Head of caudate nucleus (tissue), 42 donors: ENCODE measurements around the gene EIF5.

ENCODE experiments used
- DNase-seq, 42 donors: peaks; one replicate each; pipeline versions ENCODE4 v3.0.0 to v3.0.0-alpha.2; 2020 to 2021; ENCODE audit warnings: mixed read lengths in 7 of 42
- intact Hi-C: fragments of 100-400 bp; cut with DNase I; formaldehyde crosslinking; loops from one replicate; pipeline ENCODE4 v1.15.0; 2022

The EIF5 gene

GRCh38 chr14:103385152-103385928 lies 51.3 kb downstream of the EIF5 start, which contains the start of gene MARK3:
MARK3 (plus strand) TSS chr14:103385415; CDS start chr14:103386030, 615 bp downstream.
- intact Hi-C loops = loop anchor here (2.0 kb wide), 1 partner anchor 51 kb away; the partner anchor contains the start of gene EIF5
- peak; percentile 94 to 99 (median 98) for DNase-seq

- DNase-seq = peak in 35 of 42 donors; percentile 12 to 66 (median 37)
- intact Hi-C loops = loop anchor here (2.0 kb wide), 1 partner anchor 51 kb away; the partner anchor contains the start of gene EIF5
Measured at GRCh38 chr14:103385929-103386712, 52.1 kb downstream of the EIF5 start.

GRCh38 chr14:103386713-103387329 lies 52.8 kb downstream of the EIF5 start:
- intact Hi-C loops = no loop called here
- DNase-seq = peak in 1 of 42 donors; percentile 42

GRCh38 chr14:103388664-103389063 lies 54.6 kb downstream of the EIF5 start:
- DNase-seq = no peak
- intact Hi-C loops = no loop called here

DNA sequence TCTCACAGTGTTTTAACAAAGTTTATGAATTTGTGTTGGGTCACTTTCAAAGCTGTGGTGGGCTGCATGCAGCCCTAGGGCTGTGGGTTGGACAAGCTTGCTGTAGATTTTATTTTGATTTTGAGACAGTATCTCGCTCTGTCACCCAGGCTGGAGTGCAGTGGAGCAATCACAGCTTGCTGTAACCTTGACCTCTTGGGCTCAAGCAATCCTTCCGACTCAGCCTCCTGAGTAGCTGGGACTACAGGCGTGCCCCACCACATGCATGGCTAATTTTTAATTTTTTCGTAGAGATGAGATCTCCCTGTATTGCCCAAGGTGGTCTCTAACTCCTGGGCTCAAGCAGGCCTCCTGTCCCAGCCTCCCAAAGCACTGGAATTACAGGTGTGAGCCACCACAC lies 56.6 kb downstream of the EIF5 start:
- no peak for DNase-seq
- intact Hi-C loops = no loop called here

GRCh38 chr14:103391048-103391447 lies 57.0 kb downstream of the EIF5 start:
- intact Hi-C loops = no loop called here
- peak in 15 of 42 donors; percentile 25 to 66 (median 38) for DNase-seq

DNA sequence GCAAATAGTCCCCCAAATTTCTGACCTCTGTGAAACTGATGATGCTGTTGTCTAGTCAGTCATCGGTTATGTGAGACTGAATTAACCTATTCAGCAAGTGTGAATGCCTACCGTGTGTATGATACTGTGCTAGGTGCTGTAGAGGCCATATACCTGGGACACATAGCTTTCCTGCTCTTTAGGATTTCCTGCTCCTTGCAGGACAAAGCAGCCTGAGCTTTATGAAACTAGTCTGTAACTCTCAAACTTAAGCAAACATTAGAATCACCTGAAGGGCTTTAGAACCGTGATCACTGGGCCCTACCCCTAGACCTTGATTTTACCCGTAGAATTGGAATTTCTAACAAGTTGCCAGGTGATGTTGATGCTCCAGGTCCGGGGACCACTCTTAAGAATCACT lies 58.1 kb downstream of the EIF5 start:
- DNase-seq = no peak
- intact Hi-C loops = no loop called here

DNA sequence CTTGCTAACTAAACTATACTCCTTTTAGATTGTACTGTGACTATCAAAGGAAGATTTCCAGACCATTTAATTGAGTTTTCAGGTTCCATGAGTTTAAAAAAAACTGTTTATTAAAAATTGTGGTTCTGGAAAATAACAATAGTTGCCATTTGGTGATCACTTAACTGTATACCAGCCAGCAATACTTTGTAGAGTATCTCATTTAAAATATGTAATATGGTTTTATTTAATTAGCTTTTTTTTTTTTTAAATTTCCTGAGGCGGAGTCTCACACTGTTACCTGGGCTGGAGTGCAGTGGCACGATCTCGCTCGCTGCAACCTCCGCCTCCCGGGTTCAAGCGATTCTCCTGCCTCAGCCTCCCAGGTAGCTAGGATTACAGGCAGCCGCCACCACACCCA lies 58.5 kb downstream of the EIF5 start:
- no peak for DNase-seq
- intact Hi-C loops = no loop called here

- DNase-seq = no peak
- intact Hi-C loops = no loop called here
Measured at GRCh38 chr14:103393070-103393469, 59.0 kb downstream of the EIF5 start.

DNA sequence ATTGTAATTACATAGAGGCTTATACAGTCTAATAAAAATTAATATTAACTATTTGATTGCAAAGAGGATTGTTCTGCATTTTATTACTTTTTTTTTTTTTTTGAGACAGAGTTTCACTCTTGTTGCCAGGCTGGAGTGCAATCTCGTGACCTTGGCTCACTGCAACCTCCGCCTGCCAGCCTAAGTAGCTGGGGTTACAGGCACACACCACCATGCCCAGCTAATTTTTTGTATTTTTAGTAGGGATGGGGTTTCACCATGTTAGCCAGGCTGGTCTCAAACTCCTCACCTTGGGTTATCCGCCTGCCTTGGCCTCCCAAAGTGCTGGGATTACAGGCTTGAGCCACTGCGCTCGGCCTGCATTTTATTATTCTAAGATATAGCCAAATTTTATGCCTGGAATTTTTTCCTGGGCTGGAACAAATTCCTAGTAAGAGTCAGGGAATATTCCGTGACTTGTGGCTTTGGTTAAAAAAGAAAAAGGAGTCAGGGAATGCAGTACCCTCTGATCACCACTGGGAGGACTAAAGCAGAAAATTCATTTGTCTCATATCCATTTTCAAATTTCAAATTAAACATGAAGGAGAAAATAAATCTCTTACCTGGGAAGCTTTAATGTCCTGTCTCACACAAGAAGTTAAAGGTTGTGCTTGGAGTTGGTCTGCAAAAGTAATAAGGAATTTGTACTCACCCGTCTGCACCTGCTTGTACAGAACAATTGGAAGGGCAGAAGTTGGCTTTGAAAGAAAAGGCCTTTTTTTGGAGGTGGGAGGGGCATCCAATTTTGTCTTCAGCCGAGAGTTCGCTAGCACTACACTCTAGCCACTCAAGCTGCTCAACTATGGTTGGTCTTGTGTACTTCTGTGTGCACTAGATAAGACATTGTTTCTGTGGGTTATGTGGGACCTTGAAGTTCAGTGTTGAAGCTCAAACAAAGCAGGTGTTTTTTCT lies 59.9 kb downstream of the EIF5 start:
- intact Hi-C loops = no loop called here
- DNase-seq = peak in 2 of 42 donors; percentile 16 to 62
